HCT116 (cell line): ENCODE data around the gene ASCL2. TPM values are rescaled to one million over a fixed set of nuclear protein-coding genes. Genes with fewer than 3 reads are reported as not detected.

Experiments
- ATAC-seq: fragments of 200-7000 bp; cut with Tn5 transposase; 2 replicates; pipeline ENCODE4 v1.9.1; 2020; ENCODE audit warnings: mild to moderate bottlenecking, moderate library complexity
- BruUV-seq: library from RNA; stranded (reverse); fragments of 400-500 nt; replicated peaks from 2 replicates; lab custom pipeline; 2021; lab: Mats Ljungman, UMichigan
- CTCF ChIA-PET: fragments of 300-600 bp; sonication (Branson Sonifier 250); formaldehyde crosslinking; loops from one replicate; lab custom pipeline; 2021; ENCODE audit warnings: antibody characterized with exemption; lab: Charles Lee
- POLR2A ChIA-PET: fragments of 300-600, 350-600 bp; sonication (Branson Sonifier 250); formaldehyde crosslinking; loops from one replicate; lab custom pipeline; 2021; ENCODE audit warnings: antibody characterized with exemption; lab: Charles Lee
- RAD21 ChIA-PET, 2 experiments: fragments of 300-600 bp; sonication (Branson Sonifier 250); formaldehyde crosslinking; loops; one replicate each; lab custom pipeline; 2023; ENCODE audit warnings: low total read pairs in 2 of 2; ENCODE audit not compliant: uncharacterized antibody in 2 of 2, unreplicated experiment in 2 of 2, low non-redundant PET in 1 of 2; lab: Charles Lee
- DNase-seq: peaks from one replicate; pipeline ENCODE4 v3.0.0-alpha.2; 2010; ENCODE audit warnings: low read depth, low spot score
- H2AFZ ChIP-seq: fragments of 200-600 bp; shearing (Covaris generic), sonication (generic); 2 replicates; pipeline ENCODE4 v1.6.1; 2017; ENCODE audit warnings: low read depth, mixed run types, mixed read lengths, antibody characterized with exemption, low read length; ENCODE audit not compliant: poor library complexity, severe bottlenecking
- H3K27ac ChIP-seq: 2 replicates; pipeline ENCODE4 v1.5.1; 2012; ENCODE audit warnings: low read depth, low read length
- H3K27me3 ChIP-seq: fragments of 200-600 bp; sonication (generic); 2 replicates; pipeline ENCODE4 v1.6.1; 2016; ENCODE audit warnings: mixed run types, low read length, mixed read lengths; ENCODE audit not compliant: insufficient read depth
- H3K36me3 ChIP-seq, 2 experiments: fragments of 200-500 bp in 1 of 2; fragments of 200-600 bp in 1 of 2; sonication (Bioruptor generic) in 1 of 2; sonication (generic) in 1 of 2; 2 replicates each; pipeline versions ENCODE4 v1.5.1 to v1.6.1; 2014 to 2016; ENCODE audit warnings: low read length in 2 of 2, inconsistent platforms in 1 of 2, mixed read lengths in 1 of 2, mixed run types in 1 of 2; ENCODE audit not compliant: insufficient read depth in 2 of 2, control insufficient read depth in 1 of 2
- H3K4me1 ChIP-seq, 2 experiments: fragments of 200-600 bp in 1 of 2; sonication (generic) in 1 of 2; 2 replicates each; pipeline versions ENCODE4 v1.5.1 to v1.6.1; 2012 to 2017; ENCODE audit warnings: low read length in 2 of 2, inconsistent platforms in 1 of 2, mild to moderate bottlenecking in 1 of 2, mixed read lengths in 1 of 2, mixed run types in 1 of 2, moderate library complexity in 1 of 2; ENCODE audit not compliant: insufficient read depth in 2 of 2, control insufficient read depth in 1 of 2
- H3K4me2 ChIP-seq: fragments of 200-600 bp; sonication (generic); 2 replicates; pipeline ENCODE4 v1.6.1; 2017; ENCODE audit warnings: mixed run types, low read length, mixed read lengths
- H3K4me3 ChIP-seq, 2 experiments: fragments of 200-600 bp in 1 of 2; sonication (generic) in 1 of 2; replicated peaks in 1 of 2; 2 replicates each; pipeline ENCODE4 v1.5.1; 2011 to 2016; ENCODE audit warnings: low read length in 2 of 2, control low read depth in 1 of 2, low read depth in 1 of 2, mild to moderate bottlenecking in 1 of 2, mixed read lengths in 1 of 2, mixed run types in 1 of 2
- H3K79me2 ChIP-seq: fragments of 200-600 bp; sonication (generic); 2 replicates; pipeline ENCODE4 v1.6.1; 2017; ENCODE audit warnings: mild to moderate bottlenecking, mixed run types, low read length, moderate library complexity, mixed read lengths; ENCODE audit not compliant: insufficient read depth
- H3K9ac ChIP-seq: fragments of 200-600 bp; sonication (generic); 2 replicates; pipeline ENCODE4 v1.6.1; 2016; ENCODE audit warnings: low read length, mixed read lengths
- H3K9me2 ChIP-seq: fragments of 200-600 bp; sonication (generic), shearing (Covaris generic); 2 replicates; pipeline ENCODE4 v1.6.1; 2017; ENCODE audit warnings: mixed run types, mild to moderate bottlenecking, moderate library complexity; ENCODE audit not compliant: insufficient read depth
- H3K9me3 ChIP-seq, 2 experiments: fragments of 200-500 bp in 1 of 2; fragments of 200-600 bp in 1 of 2; sonication (Bioruptor generic) in 1 of 2; sonication (generic) in 1 of 2; 2 replicates each; pipeline ENCODE4 v1.6.1; 2014 to 2017; ENCODE audit warnings: low read length in 2 of 2, mixed read lengths in 2 of 2, inconsistent platforms in 1 of 2, low read depth in 1 of 2, mild to moderate bottlenecking in 1 of 2, mixed run types in 1 of 2, moderate library complexity in 1 of 2; ENCODE audit not compliant: control insufficient read depth in 1 of 2, insufficient read depth in 1 of 2
- H4K20me1 ChIP-seq: fragments of 200-600 bp; sonication (generic), shearing (Covaris generic); 2 replicates; pipeline ENCODE4 v1.6.1; 2017; ENCODE audit warnings: mixed run types, mild to moderate bottlenecking, moderate library complexity; ENCODE audit not compliant: insufficient read depth
- ATF3 ChIP-seq: IDR thresholded peaks from 2 replicates; pipeline ENCODE4 v1.6.1; 2012
- CEBPB ChIP-seq: IDR thresholded peaks from 2 replicates; pipeline ENCODE4 v1.6.1; 2012; ENCODE audit warnings: low read depth
- CTCF ChIP-seq, 3 experiments: fragments of 200-600 bp in 1 of 3; sonication (generic) in 1 of 3; IDR thresholded peaks in 2 of 3; conservative IDR thresholded peaks in 1 of 3; 2 replicates each; pipeline ENCODE4 v1.5.1; 2012 to 2017; ENCODE audit warnings: low read depth in 2 of 3, low read length in 2 of 3, antibody characterized with exemption in 1 of 3, borderline replicate concordance in 1 of 3, control low read depth in 1 of 3, mild to moderate bottlenecking in 1 of 3, mixed read lengths in 1 of 3, mixed run types in 1 of 3, moderate library complexity in 1 of 3; ENCODE audit not compliant: insufficient read depth in 1 of 3
- EGR1 ChIP-seq: IDR thresholded peaks from 2 replicates; pipeline ENCODE4 v1.6.1; 2012; ENCODE audit warnings: low read depth
- ELF1 ChIP-seq: IDR thresholded peaks from 2 replicates; pipeline ENCODE4 v1.6.1; 2012; ENCODE audit warnings: low read depth, borderline replicate concordance
- EZH2 ChIP-seq: fragments of 200-600 bp; sonication (generic); IDR thresholded peaks from 2 replicates; pipeline ENCODE4 v1.6.1; 2017; ENCODE audit warnings: antibody characterized with exemption, mixed run types
- FOSL1 ChIP-seq: IDR thresholded peaks from 2 replicates; pipeline ENCODE4 v1.6.1; 2012; ENCODE audit warnings: low read depth
- POLR2A ChIP-seq: IDR thresholded peaks from 2 replicates; pipeline ENCODE4 v1.7.0; 2011; ENCODE audit warnings: borderline replicate concordance; ENCODE audit not compliant: insufficient read depth, insufficient read length; ENCODE audit errors: extremely low read depth
- RAD21 ChIP-seq: IDR thresholded peaks from 2 replicates; pipeline ENCODE4 v1.6.1; 2012; ENCODE audit warnings: low read depth, mild to moderate bottlenecking
- SRF ChIP-seq: IDR thresholded peaks from 2 replicates; pipeline ENCODE4 v1.6.1; 2012; ENCODE audit warnings: low read depth
- TCF7L2 ChIP-seq: IDR thresholded peaks from 2 replicates; pipeline ENCODE4 v1.7.0; 2011; ENCODE audit warnings: borderline replicate concordance, inconsistent platforms; ENCODE audit not compliant: insufficient read depth, insufficient read length; ENCODE audit errors: extremely low read depth
- ZBTB33 ChIP-seq: IDR thresholded peaks from 2 replicates; pipeline ENCODE4 v1.6.1; 2011; ENCODE audit warnings: mild to moderate bottlenecking, low read length, moderate library complexity; ENCODE audit not compliant: insufficient replicate concordance; ENCODE audit errors: extremely low read depth
- ZNF274 ChIP-seq: fragments of 200-500 bp; sonication (Bioruptor generic); IDR thresholded peaks from 2 replicates; pipeline ENCODE4 v1.6.1; 2014; ENCODE audit warnings: mild to moderate bottlenecking, low read depth, low read length, inconsistent platforms
- intact Hi-C: fragments of 100-400 bp; cut with micrococcal nuclease; formaldehyde crosslinking; loops from 2 replicates; pipeline ENCODE4 v1.10.0; 2022
- total RNA-seq: library from RNA; stranded (reverse); gene quantifications from one replicate; pipeline ENCODE4 v1.2.1, GENCODE V29; 2021; ENCODE audit not compliant: unreplicated experiment

Gene ASCL2
- total RNA-seq, 1 experiment from 2014 or later: not detected

- no peak for DNase-seq
- Histone ChIP-seq H3K4me2 (no peak overlapping the region), H4K20me1 (no peaks in the 10 kb centered on the region), H2AFZ (no peak overlapping the region), H3K4me3 (no peak overlapping the region)
- RAD21 ChIA-PET: no interaction called here
- no TSS peak for BruUV-seq
- CTCF ChIA-PET: no interaction called here
- TF ChIP-seq POLR2A (no peak), FOSL1 (no peak), TCF7L2 (no peak), ZNF274 (no peak), EGR1 (no peak), ATF3 (no peak), ZBTB33 (no peak), ELF1 (no peak), CTCF (IDR thresholded peaks at IDR 0.05 in 2 of 3, conservative IDR thresholded peaks at IDR 0.05 in 1 of 3; ENCODE audit: borderline replicate concordance in 1 of 3, insufficient read depth in 1 of 3, low read depth in 2 of 3, low read length in 2 of 3) (no peak), RAD21 (no peak), CEBPB (no peak), SRF (no peak), EZH2 (no peak)
- TF ChIP-seq, all 23 proteins: peak for 0
- Histone ChIP-seq H3K9me3 (no peaks in the 10 kb centered on the region), H3K36me3 (no peaks in the 10 kb centered on the region), H3K9me2 (no peaks in the 10 kb centered on the region), H3K4me1 (peaks cover 0 to 3% of the 10 kb centered on the region in 2 experiments; a peak in 1 of 4 replicates), H3K79me2 (no peaks in the 10 kb centered on the region), H3K9ac (no peak overlapping the region), H3K27me3 (no peaks in the 10 kb centered on the region), H3K27ac (no peak overlapping the region)
- POLR2A ChIA-PET: no interaction called here
- intact Hi-C loops: no loop called here
- ATAC-seq: no peak
Observed at GRCh38 chr11:2259897-2260451, 10.4 kb downstream of the ASCL2 start.
